H1 (cell line): Measurements from ENCODE around the gene GANC. TPM values are rescaled to one million over a fixed set of nuclear protein-coding genes. Genes with fewer than 3 reads are reported as not detected.

Experiments
- ATF2 ChIP-seq: IDR thresholded peaks from 2 replicates; pipeline ENCODE4 v1.6.1; 2012; ENCODE audit warnings: low read length, inconsistent platforms
- BACH1 ChIP-seq: IDR thresholded peaks from 2 replicates; pipeline ENCODE4 v1.6.1; 2012; ENCODE audit warnings: low read length, improper control_type of control experiment
- CHD1 ChIP-seq: IDR thresholded peaks from 2 replicates; pipeline ENCODE4 v1.6.1; 2012; ENCODE audit warnings: low read depth, low read length, improper control_type of control experiment
- CHD7 ChIP-seq: fragments of 300-600 bp; sonication (generic); IDR thresholded peaks from 2 replicates; pipeline ENCODE4 v1.7.1; 2012; ENCODE audit warnings: low read length, moderate library complexity, mild to moderate bottlenecking, inconsistent platforms; ENCODE audit not compliant: insufficient replicate concordance
- CTBP2 ChIP-seq: IDR thresholded peaks from 2 replicates; pipeline ENCODE4 v1.7.0; 2011; ENCODE audit warnings: borderline replicate concordance, mild to moderate bottlenecking, moderate library complexity, mixed read lengths, low read length; ENCODE audit not compliant: insufficient read depth, insufficient read length
- JUN ChIP-seq: IDR thresholded peaks from 2 replicates; pipeline ENCODE4 v1.6.1; 2011; ENCODE audit warnings: low read depth, mild to moderate bottlenecking, improper control_type of control experiment, low read length
- POLR2AphosphoS5 ChIP-seq: IDR thresholded peaks from 2 replicates; pipeline ENCODE4 v1.6.1; 2011; ENCODE audit warnings: low read depth, low read length
- SP1 ChIP-seq: IDR thresholded peaks from 2 replicates; pipeline ENCODE4 v1.6.1; 2011; ENCODE audit warnings: low read depth, low read length
- polyA plus RNA-seq, 7 experiments: library from polyadenylated mRNA; depleted of rRNA in 3 of 7; stranded (reverse) in 5 of 7; unstranded in 2 of 7; fragments of >200 nt in 5 of 7; fragments of 200-250 nt in 2 of 7; gene quantifications; 1 replicate in 5 of 7; 2 replicates in 1 of 7; 4 replicates in 1 of 7; pipeline versions ENCODE4 v1.2.1 to v1.2.3, GENCODE V29; 2011 to 2013; ENCODE audit warnings: missing spikeins in 2 of 7, mixed read lengths in 2 of 7
- total RNA-seq: library from RNA; stranded (reverse); fragmentation: NEBNext Ultra II Directional; extraction: Animal tissue kit (Norgen Biotek cat#: 25700); gene quantifications from 2 replicates; pipeline ENCODE4 v1.2.1, GENCODE V29; 2021

Gene GANC
- total and polyA plus RNA-seq, 2 of the 8 experiments (the other 6 are each of a cell fraction or from before 2014, with no cell fraction given): 6.8 to 14.4 TPM

- no peak for TF ChIP-seq CHD7
- no peak for TF ChIP-seq ATF2
- TF ChIP-seq SP1: no peak
- TF ChIP-seq JUN: no peak
- TF ChIP-seq BACH1: no peak
- no peak for TF ChIP-seq POLR2AphosphoS5
- no peak for TF ChIP-seq CTBP2
- TF ChIP-seq CHD1: no peak
- TF ChIP-seq, all 59 proteins: peak for 0
Measured at GRCh38 chr15:42365921-42366550, 93.0 kb downstream of the GANC start (continued).
